SJSA1 (cell line): ENCODE measurements around the gene FAM228B. TPM values are rescaled to one million over a fixed set of nuclear protein-coding genes. Genes with fewer than 3 reads are reported as not detected.
"Not testable (repeated sequence)": the region's sequence is repeated elsewhere in the genome, so short reads cannot be mapped to it uniquely, and the experiment has no call there.

Experiments used
- DNase-seq, 2 experiments: peaks; one replicate each; pipeline ENCODE4 v3.0.0-alpha.2; 2015 to 2020; ENCODE audit warnings: low spot score in 2 of 2, low read depth in 1 of 2
- H3K27ac ChIP-seq: fragments of 250-450 bp; sonication (Bioruptor Pico); 2 replicates; pipeline ENCODE4 v1.5.1; 2020; ENCODE audit warnings: mild to moderate bottlenecking, moderate library complexity
- H3K27me3 ChIP-seq: fragments of 250-450 bp; sonication (Bioruptor Pico); replicated peaks from 2 replicates; pipeline ENCODE4 v1.5.1; 2020; ENCODE audit warnings: mild to moderate bottlenecking, moderate library complexity
- H3K36me3 ChIP-seq: fragments of 250-450 bp; sonication (Bioruptor Pico); 2 replicates; pipeline ENCODE4 v1.5.1; 2020; ENCODE audit warnings: mild to moderate bottlenecking
- H3K4me1 ChIP-seq: fragments of 250-450 bp; sonication (Bioruptor Pico); replicated peaks from 2 replicates; pipeline ENCODE4 v1.6.1; 2021; ENCODE audit warnings: mild to moderate bottlenecking
- H3K4me3 ChIP-seq: fragments of 250-450 bp; sonication (Bioruptor Pico); 2 replicates; pipeline ENCODE4 v1.5.1; 2020; ENCODE audit warnings: mild to moderate bottlenecking
- H3K9me3 ChIP-seq: fragments of 250-450 bp; sonication (Bioruptor Pico); replicated peaks from 2 replicates; pipeline ENCODE4 v1.5.1; 2020; ENCODE audit warnings: mild to moderate bottlenecking
- total RNA-seq: library from RNA; depleted of rRNA; stranded (reverse); fragments of >200 nt; shearing (Covaris generic); gene quantifications from 2 replicates; pipeline ENCODE4 v1.2.3, GENCODE V29; 2014

Gene FAM228B
- total RNA-seq, 1 experiment from 2014 or later, result 5.1 TPM

DNA sequence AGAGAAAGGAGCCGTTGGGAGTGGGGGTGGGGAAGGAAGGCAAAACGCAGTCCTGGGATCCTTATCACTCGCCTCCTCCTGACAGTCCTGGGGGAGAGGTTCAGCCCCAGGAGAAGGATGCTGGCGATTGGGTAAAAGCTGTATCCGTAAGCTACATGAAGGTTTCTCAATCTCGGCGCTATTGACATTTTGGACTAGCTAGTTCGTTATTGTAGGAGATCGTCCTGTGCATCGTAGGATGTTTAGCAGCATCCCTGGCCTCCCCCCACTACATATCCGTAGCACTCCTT lies 38.1 kb upstream of the FAM228B start:
- Histone ChIP-seq H3K36me3 (peaks cover 12% of the 10 kb centered on the region), H3K27me3 (no peaks in the 10 kb centered on the region), H3K4me1 (peaks cover 18% of the 10 kb centered on the region), H3K4me3 (peak overlapping the region; percentile 50), H3K27ac (peak overlapping the region; percentile 46), H3K9me3 (no peaks in the 10 kb centered on the region)
- DNase-seq, result no peak

DNA sequence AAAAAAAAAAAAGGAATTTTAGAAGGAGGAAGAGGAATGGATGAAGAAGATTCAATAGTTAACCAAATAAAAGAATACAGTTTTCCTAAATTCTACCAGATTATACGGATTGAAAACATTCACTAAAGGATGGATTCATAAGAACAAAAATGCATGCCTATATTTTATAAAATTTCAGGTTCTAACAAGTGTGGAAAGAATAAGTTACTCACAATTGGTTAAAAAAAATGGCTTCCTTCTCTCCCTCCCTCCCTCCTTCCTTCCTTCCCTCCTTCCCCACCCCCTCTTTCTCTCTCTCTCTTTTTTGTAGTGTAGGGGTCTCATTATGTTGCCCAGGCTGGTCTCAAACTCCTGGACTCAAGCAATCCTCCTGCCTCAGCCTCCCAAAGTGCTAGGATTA lies 37.0 kb upstream of the FAM228B start:
- peaks cover 18% of the 10 kb centered on the region for H3K4me1 ChIP-seq
- peaks cover 12% of the 10 kb centered on the region for H3K36me3 ChIP-seq
- no peaks in the 10 kb centered on the region for H3K9me3 ChIP-seq
- no peak overlapping the region for H3K4me3 ChIP-seq
- H3K27ac ChIP-seq, result no peak overlapping the region
- DNase-seq, result no peak
- H3K27me3 ChIP-seq, result no peaks in the 10 kb centered on the region

DNA sequence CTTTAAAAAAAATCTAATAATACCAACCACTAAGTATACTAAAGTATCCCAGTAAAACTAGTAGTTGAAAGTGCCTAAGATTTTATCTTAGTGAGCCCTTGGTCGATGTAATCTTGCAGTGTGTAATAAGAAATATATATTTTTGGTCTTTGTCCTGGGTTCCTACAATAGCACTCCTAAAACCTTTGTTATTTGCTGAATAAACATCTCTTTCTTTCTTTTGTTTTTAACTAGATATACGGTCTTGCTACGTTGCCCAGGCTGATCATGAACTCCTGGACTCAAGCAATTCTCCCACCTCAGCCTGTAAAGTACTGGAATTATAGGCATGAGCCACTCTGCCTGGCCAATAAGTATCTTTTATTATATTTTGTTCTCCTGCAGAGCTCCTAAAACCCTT lies 36.2 kb upstream of the FAM228B start:
- no peak for DNase-seq
- Histone ChIP-seq H3K9me3 (no peaks in the 10 kb centered on the region), H3K27ac (no peak overlapping the region), H3K4me3 (no peak overlapping the region), H3K27me3 (no peaks in the 10 kb centered on the region), H3K4me1 (peaks cover 18% of the 10 kb centered on the region), H3K36me3 (peaks cover 12% of the 10 kb centered on the region)

DNA sequence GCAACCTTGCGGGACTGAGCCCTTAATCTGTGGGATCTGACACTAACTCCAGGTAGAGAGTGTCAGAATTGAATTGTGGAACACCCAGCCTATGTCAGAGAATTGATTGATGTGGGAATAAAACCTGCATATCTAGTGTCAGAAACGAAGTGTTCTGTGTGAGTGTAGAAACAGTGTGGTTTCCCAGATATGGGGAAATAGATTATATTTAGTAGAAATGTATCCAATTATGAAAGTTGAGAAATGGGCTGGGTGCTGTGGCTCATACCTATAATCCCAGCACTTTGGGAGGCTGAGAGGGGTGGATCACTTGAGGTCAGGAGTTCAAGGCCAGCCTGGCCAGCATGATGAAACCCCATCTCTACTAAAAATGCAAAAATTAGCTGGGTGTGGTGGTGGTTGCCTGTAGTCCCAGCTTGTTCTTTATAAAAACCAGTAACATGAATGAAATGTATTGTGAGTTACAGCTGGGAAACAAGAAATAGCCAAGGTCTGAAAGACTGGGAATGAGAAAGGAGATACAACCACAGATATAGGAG lies 34.4 kb upstream of the FAM228B start:
- DNase-seq, result no peak
- H3K4me1 ChIP-seq, result peaks cover 10% of the 10 kb centered on the region
- no peak overlapping the region for H3K4me3 ChIP-seq
- no peaks in the 10 kb centered on the region for H3K36me3 ChIP-seq
- no peaks in the 10 kb centered on the region for H3K27me3 ChIP-seq
- H3K27ac ChIP-seq, result no peak overlapping the region
- H3K9me3 ChIP-seq, result no peaks in the 10 kb centered on the region

DNA sequence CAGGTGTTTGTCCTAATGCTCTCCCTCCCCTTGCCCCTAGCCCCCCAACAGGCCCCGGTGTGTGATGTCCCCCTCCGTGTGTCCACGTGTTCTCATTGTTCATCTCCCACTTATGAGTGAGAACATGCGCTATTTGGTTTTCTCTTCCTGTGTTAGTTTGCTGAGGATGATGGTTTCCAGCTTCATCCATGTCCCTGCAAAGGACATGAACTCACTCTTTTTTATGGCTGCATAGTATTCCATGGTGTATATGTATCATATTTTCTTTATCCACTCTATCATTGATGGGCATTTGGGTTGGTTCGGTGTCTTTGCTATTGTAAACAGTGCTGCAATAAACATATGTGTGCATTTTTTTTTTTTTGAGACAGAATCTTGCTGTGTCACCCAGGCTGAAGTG lies 30.0 kb upstream of the FAM228B start:
- H3K27ac ChIP-seq, H3K36me3 ChIP-seq, H3K9me3 ChIP-seq, H3K4me1 ChIP-seq, DNase-seq, H3K27me3 ChIP-seq, H3K4me3 ChIP-seq: not testable (repeated sequence)

DNA sequence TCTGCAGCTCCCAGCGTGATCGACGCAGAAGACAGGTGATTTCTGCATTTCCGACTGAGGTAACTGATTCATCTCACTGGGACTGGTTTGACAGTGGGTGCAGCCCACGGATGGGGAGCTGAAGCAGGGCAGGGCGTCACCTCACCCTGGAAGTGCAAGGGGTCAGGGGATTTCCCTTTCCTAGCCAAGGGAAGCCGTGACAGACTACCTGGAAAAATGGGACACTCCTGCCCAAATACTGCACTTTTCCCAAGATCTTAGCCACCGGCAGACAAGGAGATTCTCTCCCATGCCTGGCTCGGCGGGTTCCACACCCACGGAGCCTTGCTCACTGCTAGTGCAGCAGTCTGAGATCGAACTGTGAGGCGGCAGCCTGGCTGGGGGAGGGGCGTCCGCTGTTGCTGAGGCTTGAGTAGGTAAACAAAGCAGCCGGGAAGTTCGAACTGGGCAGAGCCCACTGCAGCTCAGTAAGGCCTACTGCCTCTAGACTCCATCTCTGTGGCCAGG lies 28.0 kb upstream of the FAM228B start:
- H3K27me3 ChIP-seq, DNase-seq, H3K4me1 ChIP-seq, H3K9me3 ChIP-seq, H3K27ac ChIP-seq, H3K4me3 ChIP-seq, H3K36me3 ChIP-seq: not testable (repeated sequence)

DNA sequence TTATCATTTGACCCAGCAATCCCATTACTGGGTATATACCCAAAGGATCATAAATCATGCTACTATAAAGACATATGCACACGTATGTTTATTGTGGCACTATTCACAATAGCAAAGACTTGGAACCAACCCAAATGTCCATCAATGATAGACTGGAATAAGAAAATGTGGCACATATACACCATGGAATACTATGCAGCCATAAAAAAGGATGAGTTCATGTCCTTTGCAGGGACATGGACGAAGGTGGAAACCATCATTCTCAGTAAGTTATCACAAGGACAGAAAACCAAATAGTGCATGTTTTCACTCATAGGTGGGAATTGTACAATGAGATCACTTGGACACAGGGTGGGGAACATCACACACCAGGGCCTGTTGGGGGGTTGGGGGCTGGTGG lies 22.5 kb upstream of the FAM228B start:
- not testable (repeated sequence) for H3K27me3 ChIP-seq, H3K4me3 ChIP-seq, DNase-seq, H3K27ac ChIP-seq, H3K4me1 ChIP-seq, H3K36me3 ChIP-seq, H3K9me3 ChIP-seq

DNA sequence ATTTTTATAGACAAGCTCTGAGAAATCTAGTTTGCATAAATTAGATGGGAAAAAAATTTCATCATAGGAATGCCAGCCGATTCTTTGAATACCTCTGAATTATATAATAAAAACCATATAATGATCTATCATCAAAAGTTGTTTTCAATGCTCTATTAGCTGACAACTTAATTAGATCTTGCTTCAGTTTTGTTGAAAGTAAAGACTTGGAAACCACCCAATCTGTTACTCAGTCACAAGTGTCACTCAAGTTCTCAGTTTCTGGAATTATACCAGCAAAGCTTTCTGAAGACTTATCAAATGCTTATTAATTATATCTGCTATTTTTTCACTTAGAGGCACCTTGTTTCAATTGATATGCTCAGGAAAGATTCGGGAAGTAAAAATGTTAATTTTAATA lies 21.3 kb upstream of the FAM228B start:
- H3K27me3 ChIP-seq, result no peaks in the 10 kb centered on the region
- H3K27ac ChIP-seq, result no peak overlapping the region
- no peaks in the 10 kb centered on the region for H3K9me3 ChIP-seq

DNA sequence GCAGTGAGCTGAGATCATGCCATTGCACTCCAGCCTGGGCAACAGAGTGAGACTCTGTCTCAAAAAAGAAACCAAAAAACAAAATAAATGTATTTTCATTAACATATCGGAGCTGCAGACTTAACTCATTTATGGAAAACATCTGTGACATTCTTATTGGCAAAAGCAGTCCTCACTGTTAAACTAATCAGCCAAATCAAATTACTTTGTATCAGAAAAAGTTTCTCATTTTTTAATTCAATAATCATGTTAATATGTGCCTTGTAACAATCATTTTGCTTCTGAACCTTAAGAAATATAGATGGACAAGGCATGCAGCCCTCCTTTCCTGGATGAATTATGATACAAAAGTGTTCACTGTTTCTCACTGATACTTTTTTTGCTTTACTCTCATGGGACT lies 20.6 kb upstream of the FAM228B start:
- no peaks in the 10 kb centered on the region for H3K36me3 ChIP-seq
- DNase-seq, result no peak
- H3K4me1 ChIP-seq, result no peaks in the 10 kb centered on the region

More for the DNA sequence above, 21.3 kb upstream of the FAM228B start:
- no peak for DNase-seq
- no peaks in the 10 kb centered on the region for H3K4me1 ChIP-seq
- no peak overlapping the region for H3K4me3 ChIP-seq
- no peaks in the 10 kb centered on the region for H3K36me3 ChIP-seq

DNA sequence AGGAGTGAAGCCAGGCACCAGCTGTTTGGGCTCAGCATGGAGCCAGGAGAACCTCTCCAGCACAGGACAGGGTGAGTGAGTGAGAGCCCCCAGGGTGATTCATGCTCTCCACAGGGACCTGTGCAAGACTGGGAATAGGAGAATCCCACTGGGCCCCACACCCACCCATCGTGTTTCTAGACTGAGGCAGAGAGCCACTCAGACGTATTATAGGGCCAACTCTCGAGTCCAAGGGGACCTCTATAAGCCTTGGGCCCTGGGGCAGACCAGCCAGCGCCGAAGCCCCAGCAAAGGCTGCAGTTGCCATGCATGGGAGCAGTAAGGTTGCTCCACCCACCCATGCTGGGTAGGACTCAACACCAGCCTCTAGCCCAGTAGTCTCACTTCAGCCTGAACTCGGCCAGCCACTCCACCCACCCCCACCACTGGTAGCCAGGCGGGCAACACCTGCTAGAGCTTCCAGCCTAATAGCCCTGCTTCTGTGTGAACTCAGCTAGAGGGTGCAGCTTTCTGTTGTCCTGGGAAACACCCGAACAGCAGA lies 19.1 kb upstream of the FAM228B start:
- no peak for DNase-seq
- Histone ChIP-seq H3K36me3 (no peaks in the 10 kb centered on the region), H3K9me3 (no peaks in the 10 kb centered on the region), H3K4me3 (no peak overlapping the region), H3K27ac (no peak overlapping the region), H3K4me1 (no peaks in the 10 kb centered on the region), H3K27me3 (no peaks in the 10 kb centered on the region)

More for the DNA sequence above, 20.6 kb upstream of the FAM228B start:
- no peaks in the 10 kb centered on the region for H3K27me3 ChIP-seq
- H3K9me3 ChIP-seq, result no peaks in the 10 kb centered on the region
- no peak overlapping the region for H3K4me3 ChIP-seq
- no peak overlapping the region for H3K27ac ChIP-seq

DNA sequence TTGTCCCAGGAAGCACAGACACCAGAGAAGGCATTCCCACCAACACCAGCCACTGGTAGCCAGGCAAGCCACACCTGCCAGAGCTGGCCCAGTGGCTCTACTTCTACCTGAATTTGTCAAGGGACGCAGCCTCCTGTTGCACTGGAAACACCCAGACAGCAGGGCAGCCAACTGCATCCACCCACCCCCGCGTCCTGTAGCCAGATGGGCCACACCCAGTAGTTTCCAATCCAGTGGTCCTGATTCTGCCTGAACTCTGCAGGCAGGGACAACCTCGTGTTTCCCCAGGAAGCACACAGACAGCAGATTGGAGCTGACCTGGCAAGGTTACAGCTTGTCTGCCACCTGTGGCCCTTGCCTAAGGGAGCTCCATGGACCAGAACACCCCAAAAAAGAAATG lies 18.4 kb upstream of the FAM228B start:
- no peaks in the 10 kb centered on the region for H3K36me3 ChIP-seq
- no peak overlapping the region for H3K4me3 ChIP-seq
- H3K4me1 ChIP-seq, result no peaks in the 10 kb centered on the region
- no peak for DNase-seq
- no peak overlapping the region for H3K27ac ChIP-seq
- no peaks in the 10 kb centered on the region for H3K9me3 ChIP-seq
- no peaks in the 10 kb centered on the region for H3K27me3 ChIP-seq

DNA sequence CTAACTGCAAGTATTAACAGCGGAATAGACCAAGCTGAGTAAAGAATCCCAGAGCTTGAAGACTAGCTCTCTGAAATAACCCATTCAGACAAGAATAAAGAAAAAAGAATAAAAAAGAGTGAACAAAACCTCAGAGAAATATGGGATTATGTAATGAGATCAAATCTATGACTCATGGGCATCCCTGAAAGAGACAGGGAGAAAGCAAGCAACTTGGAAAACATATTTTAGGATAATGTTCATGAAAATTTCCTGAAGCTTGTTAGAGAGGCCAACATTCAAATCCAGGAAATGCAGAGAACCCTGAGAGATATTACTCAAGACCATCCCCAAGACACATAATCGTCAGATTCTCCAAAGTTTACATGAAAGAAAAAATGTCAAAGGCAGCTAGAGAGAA lies 17.5 kb upstream of the FAM228B start:
- H3K9me3 ChIP-seq, result no peaks in the 10 kb centered on the region
- no peak for DNase-seq
- no peaks in the 10 kb centered on the region for H3K27me3 ChIP-seq
- no peaks in the 10 kb centered on the region for H3K36me3 ChIP-seq
- no peak overlapping the region for H3K4me3 ChIP-seq
- no peaks in the 10 kb centered on the region for H3K4me1 ChIP-seq
- no peak overlapping the region for H3K27ac ChIP-seq

DNA sequence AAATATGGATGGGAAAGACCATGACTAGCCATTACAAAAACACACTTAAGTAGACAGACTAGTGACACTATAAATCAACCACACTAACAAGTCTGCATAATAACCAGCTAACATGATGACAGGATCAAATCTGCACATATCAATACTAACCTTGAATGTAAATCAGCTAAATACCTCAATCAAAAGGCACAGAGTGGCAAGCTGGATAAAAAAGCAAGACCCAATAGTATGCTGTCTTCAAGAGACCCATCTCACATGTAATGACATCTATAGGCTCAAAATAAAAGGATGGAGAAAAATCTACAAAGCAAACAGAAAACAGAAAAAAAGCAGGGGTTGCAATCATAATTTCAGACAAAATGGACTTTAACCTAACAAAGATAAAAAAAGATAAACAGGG lies 16.5 kb upstream of the FAM228B start:
- no peak overlapping the region for H3K27ac ChIP-seq
- H3K4me1 ChIP-seq, result no peaks in the 10 kb centered on the region
- H3K27me3 ChIP-seq, result no peaks in the 10 kb centered on the region
- H3K36me3 ChIP-seq, result no peaks in the 10 kb centered on the region
- H3K9me3 ChIP-seq, result no peaks in the 10 kb centered on the region
- H3K4me3 ChIP-seq, result no peak overlapping the region
- no peak for DNase-seq

DNA sequence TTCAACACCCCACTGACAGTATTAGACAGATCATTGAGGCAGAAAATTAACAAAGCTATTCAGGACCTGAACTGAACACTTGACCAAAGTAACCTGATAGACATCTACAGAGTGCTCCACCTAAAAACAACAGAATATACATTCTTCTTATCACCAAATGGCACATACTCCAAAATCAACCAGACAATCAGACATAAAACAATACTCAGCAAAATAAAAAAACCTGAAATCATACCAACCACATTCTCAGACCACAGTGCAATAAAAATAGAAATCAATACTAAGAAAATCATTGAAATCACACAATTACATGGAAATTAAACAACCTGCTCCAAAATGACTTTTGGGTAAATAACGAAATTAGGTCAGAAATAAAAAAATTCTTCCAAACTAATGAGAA lies 15.9 kb upstream of the FAM228B start:
- Histone ChIP-seq H3K27me3 (no peaks in the 10 kb centered on the region), H3K4me3 (no peak overlapping the region), H3K9me3 (no peaks in the 10 kb centered on the region), H3K36me3 (no peaks in the 10 kb centered on the region), H3K4me1 (no peaks in the 10 kb centered on the region), H3K27ac (no peak overlapping the region)
- no peak for DNase-seq

DNA sequence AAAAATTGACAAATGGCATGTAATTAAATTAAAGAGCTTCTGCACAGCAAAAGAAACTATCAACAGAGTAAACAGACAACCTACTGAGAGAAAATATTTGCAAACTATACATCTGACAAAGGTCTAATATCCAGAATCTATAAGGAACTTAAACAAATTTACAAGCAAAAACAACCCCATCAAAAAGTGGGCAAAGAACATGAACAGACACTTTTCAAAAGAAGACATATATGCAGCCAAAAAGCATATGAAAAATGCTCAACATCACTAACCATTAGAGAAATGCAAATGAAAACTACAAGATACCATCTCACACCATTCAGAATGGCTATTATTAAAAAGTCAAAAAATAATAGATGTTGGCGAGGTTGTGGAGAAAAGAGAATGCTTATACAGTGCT lies 13.8 kb upstream of the FAM228B start:
- H3K27me3 ChIP-seq, H3K36me3 ChIP-seq, H3K4me1 ChIP-seq, DNase-seq, H3K9me3 ChIP-seq, H3K4me3 ChIP-seq, H3K27ac ChIP-seq: not testable (repeated sequence)
